RWPE1 (cell line): Measurements from ENCODE around the gene CCDC137.

Experiments used
- CTCF ChIA-PET: fragments of 350-600 bp; sonication (Branson Sonifier 250); formaldehyde crosslinking; extraction: SDS; loops from one replicate; lab custom pipeline; 2021; lab: Yijun Ruan, JAX
- POLR2A ChIA-PET: fragments of 400-600 bp; formaldehyde crosslinking; extraction: SDS; loops from one replicate; lab custom pipeline; 2020; ENCODE audit warnings: antibody characterized with exemption; ENCODE audit not compliant: low non-redundant PET; lab: Yijun Ruan, JAX
- DNase-seq: peaks from one replicate; pipeline ENCODE4 v3.0.0; 2012; ENCODE audit warnings: low spot score
- H3K27ac ChIP-seq: fragments of 450-650 bp; 2 replicates; pipeline ENCODE4 v1.5.1; 2017
- CTCF ChIP-seq: fragments of 450-650 bp; conservative IDR thresholded peaks from 2 replicates; pipeline ENCODE4 v1.5.1; 2017; ENCODE audit warnings: low read depth, mild to moderate bottlenecking

The CCDC137 gene

GRCh38 chr17:81716674-81716996, 50.1 kb downstream of the CCDC137 start:
- no peak for DNase-seq
- H3K27ac ChIP-seq, result no peak overlapping the region
- ChIA-PET POLR2A (no interaction called here), CTCF (no interaction called here)
- TF ChIP-seq CTCF, result no peak

- ChIA-PET CTCF (no interaction called here), POLR2A (no interaction called here)
- no peak for DNase-seq
- peak overlapping the region; percentile 21; the same call in 1 of the 2 replicates for H3K27ac ChIP-seq
- TF ChIP-seq CTCF, result no peak
These were observed 50.7 kb downstream of the CCDC137 start for GRCh38 chr17:81717049-81717765.

- ChIA-PET POLR2A (no interaction called here), CTCF (no interaction called here)
- no peak for DNase-seq
- TF ChIP-seq CTCF, result no peak
- H3K27ac ChIP-seq, result peak overlapping the region; percentile 21
These were observed 51.2 kb downstream of the CCDC137 start for GRCh38 chr17:81717766-81718089.

- no peak for DNase-seq
- CTCF ChIA-PET, result no interaction called here
- no peak for TF ChIP-seq CTCF
- POLR2A ChIA-PET, result no interaction called here
- H3K27ac ChIP-seq, result peak overlapping the region; percentile 86
These were observed 53.1 kb downstream of the CCDC137 start for GRCh38 chr17:81719410-81720266.

- POLR2A ChIA-PET, result interaction anchor here (0.5 kb wide), 1 partner anchor 9 kb away, joined by 4 read pairs; no protein-coding TSS in a partner anchor
- TF ChIP-seq CTCF, result no peak
- CTCF ChIA-PET, result no interaction called here
- DNase-seq, result no peak
- H3K27ac ChIP-seq, result peak overlapping the region; percentile 86
These were observed 53.9 kb downstream of the CCDC137 start for GRCh38 chr17:81720267-81721071.
